ENCODE measurements around the gene SFTPD.

GRCh38 chr10:79944428-79945395, 4.2 kb downstream of the SFTPD start:
- no peak for TF ChIP-seq CTCF (IDR thresholded peaks at IDR 0.05)
- no peak for TF ChIP-seq POLR2A (IDR thresholded peaks at IDR 0.05)
- TF ChIP-seq POLR2AphosphoS5 (IDR thresholded peaks at IDR 0.05): no peak
- no peak for TF ChIP-seq EP300 (IDR thresholded peaks at IDR 0.05)
